Sigmoid colon (tissue), 7 donors: Measurements from ENCODE around the gene SPAG6. TPM values are rescaled to one million over a fixed set of nuclear protein-coding genes. Genes with fewer than 3 reads are reported as not detected.

Source experiments
- DNase-seq: peaks from one replicate; pipeline ENCODE4 v3.0.0-alpha.2; 2019
- H3K27ac ChIP-seq, 4 donors: fragments of 200-600 bp; sonication (generic); one replicate each; pipeline ENCODE4 v1.5.1; 2016 to 2019; ENCODE audit warnings: mild to moderate bottlenecking in 1 of 4
- H3K27me3 ChIP-seq, 3 donors: fragments of 200-600 bp; sonication (generic); one replicate each; pipeline ENCODE4 v1.5.1; 2019; ENCODE audit warnings: mild to moderate bottlenecking in 1 of 3
- H3K36me3 ChIP-seq, 4 donors: fragments of 200-600 bp; sonication (generic); one replicate each; pipeline ENCODE4 v1.5.1; 2016 to 2019
- H3K4me1 ChIP-seq, 4 donors: fragments of 200-600 bp; sonication (generic); one replicate each; pipeline ENCODE4 v1.5.1; 2017 to 2019
- H3K4me3 ChIP-seq, 4 donors: fragments of 200-600 bp; sonication (generic); one replicate each; pipeline ENCODE4 v1.5.1; 2017 to 2019; ENCODE audit warnings: mild to moderate bottlenecking in 2 of 4, moderate library complexity in 1 of 4
- H3K9me3 ChIP-seq, 4 donors: fragments of 200-600 bp in 3 of 4; sonication (generic) in 3 of 4; one replicate each; pipeline versions ENCODE4 v1.5.1 to v1.6.1; 2013 to 2019
- EP300 ChIP-seq, 4 donors: sonication (generic); formaldehyde crosslinking; IDR thresholded peaks; one replicate each; pipeline ENCODE4 v1.6.1; 2017; ENCODE audit warnings: antibody characterized with exemption in 4 of 4
- POLR2A ChIP-seq, 2 donors: fragments of 450-650 bp; IDR thresholded peaks; one replicate each; pipeline ENCODE4 v1.6.1; 2016; ENCODE audit warnings: antibody characterized with exemption in 2 of 2, mild to moderate bottlenecking in 2 of 2, moderate library complexity in 2 of 2
- POLR2AphosphoS5 ChIP-seq, 4 donors: sonication (generic); formaldehyde crosslinking; IDR thresholded peaks; one replicate each; pipeline ENCODE4 v1.6.1; 2017; ENCODE audit warnings: antibody characterized with exemption in 4 of 4
- WGBS, 2 donors: extraction: QIAGEN DNeasy Blood & Tissue Kit; methylation state at CpG; one replicate each; pipeline ENCODE4 v1.1.7; 2013; 5-methylcytosine and 5-hydroxymethylcytosine counted together
- intact Hi-C: fragments of 100-400 bp; cut with DNase I; formaldehyde crosslinking; loops from one replicate; pipeline ENCODE4 v1.15.1; 2023
- polyA plus RNA-seq, 3 donors: library from polyadenylated mRNA; stranded (reverse); fragments of 200-250 nt; gene quantifications; one replicate each; pipeline ENCODE4 v1.2.3, GENCODE V29; 2013
- total RNA-seq, 4 donors: library from RNA; depleted of rRNA; stranded (reverse); fragments of >200 nt; gene quantifications; one replicate each; pipeline ENCODE4 v1.1.0, GENCODE V29; 2016
- TF ChIP-seq, protein P1 (sequence below), 4 experiments: fragments of 450-650 bp in 3 of 4; fragments of 200-600 bp in 1 of 4; IDR thresholded peaks; one replicate each; pipeline ENCODE4 v1.5.1; 2016 to 2019; ENCODE audit warnings: antibody characterized with exemption in 4 of 4, mild to moderate bottlenecking in 3 of 4, moderate library complexity in 2 of 4
- donor health status: healthy with polysubstance abuse.
- donor health status: Bipolar disorder and iron deficiency.
- donor health status: healthy.

SPAG6 gene
- total and polyA plus RNA-seq, 7 donors: 0.16 TPM; not detected in 6

DNA sequence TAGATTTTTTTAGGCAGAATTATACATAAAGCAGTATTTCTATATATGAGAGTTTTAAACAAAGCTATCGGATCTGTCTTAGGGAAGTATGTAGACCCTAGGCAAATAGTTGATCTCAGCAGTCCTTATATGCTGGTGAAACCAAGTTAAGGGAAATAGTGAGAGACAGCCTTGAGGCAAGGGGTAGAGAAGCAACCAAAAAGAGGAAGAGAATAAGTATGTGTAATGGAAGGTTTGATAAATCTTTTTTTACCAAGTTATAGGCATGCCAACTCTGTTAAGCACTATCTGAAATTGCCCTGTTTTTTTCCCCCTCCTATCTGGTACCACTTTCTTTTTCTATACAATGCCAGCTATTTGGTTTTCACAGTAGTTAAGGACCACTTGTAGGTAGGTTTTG, 19.9 kb downstream of the SPAG6 start:
- Histone ChIP-seq H3K9me3 (no peaks in the 10 kb centered on the region), H3K36me3 (no peaks in the 10 kb centered on the region), H3K4me1 (no peaks in the 10 kb centered on the region), H3K27ac (no peak overlapping the region), H3K4me3 (no peak overlapping the region), H3K27me3 (peaks cover 0 to 4% (median 0%) of the 10 kb centered on the region in 3 donors)
- TF ChIP-seq, protein P1, sequence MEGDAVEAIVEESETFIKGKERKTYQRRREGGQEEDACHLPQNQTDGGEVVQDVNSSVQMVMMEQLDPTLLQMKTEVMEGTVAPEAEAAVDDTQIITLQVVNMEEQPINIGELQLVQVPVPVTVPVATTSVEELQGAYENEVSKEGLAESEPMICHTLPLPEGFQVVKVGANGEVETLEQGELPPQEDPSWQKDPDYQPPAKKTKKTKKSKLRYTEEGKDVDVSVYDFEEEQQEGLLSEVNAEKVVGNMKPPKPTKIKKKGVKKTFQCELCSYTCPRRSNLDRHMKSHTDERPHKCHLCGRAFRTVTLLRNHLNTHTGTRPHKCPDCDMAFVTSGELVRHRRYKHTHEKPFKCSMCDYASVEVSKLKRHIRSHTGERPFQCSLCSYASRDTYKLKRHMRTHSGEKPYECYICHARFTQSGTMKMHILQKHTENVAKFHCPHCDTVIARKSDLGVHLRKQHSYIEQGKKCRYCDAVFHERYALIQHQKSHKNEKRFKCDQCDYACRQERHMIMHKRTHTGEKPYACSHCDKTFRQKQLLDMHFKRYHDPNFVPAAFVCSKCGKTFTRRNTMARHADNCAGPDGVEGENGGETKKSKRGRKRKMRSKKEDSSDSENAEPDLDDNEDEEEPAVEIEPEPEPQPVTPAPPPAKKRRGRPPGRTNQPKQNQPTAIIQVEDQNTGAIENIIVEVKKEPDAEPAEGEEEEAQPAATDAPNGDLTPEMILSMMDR (IDR thresholded peaks at IDR 0.05): no peak
- TF ChIP-seq POLR2AphosphoS5 (IDR thresholded peaks at IDR 0.05) (no peak), EP300 (IDR thresholded peaks at IDR 0.05) (no peak), POLR2A (IDR thresholded peaks at IDR 0.05) (no peak)
- WGBS, 2 donors: 73 to 86% methylated on average over 1 of the region's 1 CpG
- intact Hi-C loops: no loop called here
- no peak for DNase-seq

DNA sequence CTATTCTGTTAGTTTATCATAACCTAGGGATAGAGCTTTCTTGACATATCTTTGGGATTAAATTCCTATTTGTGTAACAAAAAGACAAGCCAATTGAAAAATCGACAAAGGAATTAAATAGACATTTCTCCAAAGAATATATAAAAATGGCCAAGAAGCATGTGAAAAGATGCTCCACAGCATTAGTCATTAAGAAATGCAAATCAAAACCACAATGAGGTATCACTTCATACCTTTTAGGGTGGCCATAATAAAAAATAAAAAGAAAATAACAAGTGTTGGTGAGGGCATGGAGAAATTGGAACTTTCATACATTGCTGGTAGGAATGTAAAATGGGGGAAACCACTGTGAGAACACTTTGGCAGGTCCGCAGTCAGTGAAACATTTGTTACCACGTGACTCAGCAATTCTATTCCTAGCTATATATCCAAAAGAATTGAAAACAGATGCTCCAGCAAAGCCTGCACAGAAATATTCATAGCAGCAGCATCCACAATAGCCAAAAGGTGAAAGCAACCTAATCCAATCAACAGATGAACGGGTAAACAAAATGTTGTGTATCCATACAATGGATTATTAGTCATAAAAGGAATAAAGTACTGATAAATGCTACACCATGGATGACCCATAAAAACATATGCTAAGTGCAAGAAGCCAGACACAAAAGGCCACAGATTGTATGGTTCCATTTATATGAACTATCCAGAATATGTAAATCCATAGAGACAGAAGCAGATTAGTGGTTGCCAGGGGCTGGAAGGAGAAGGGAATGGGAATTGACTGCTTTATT, 20.5 kb downstream of the SPAG6 start:
- WGBS, 2 donors: 92 to 93% methylated on average over 4 of the region's 4 CpGs
- no peak overlapping the region for H3K27ac ChIP-seq
- no peak overlapping the region for H3K4me3 ChIP-seq
- DNase-seq: no peak
- no peaks in the 10 kb centered on the region for H3K36me3 ChIP-seq
- H3K9me3 ChIP-seq: no peaks in the 10 kb centered on the region
- TF ChIP-seq, protein P1 (IDR thresholded peaks at IDR 0.05): no peak
- TF ChIP-seq EP300 (IDR thresholded peaks at IDR 0.05) (no peak), POLR2AphosphoS5 (IDR thresholded peaks at IDR 0.05) (no peak), POLR2A (IDR thresholded peaks at IDR 0.05) (no peak)
- intact Hi-C loops: no loop called here
- H3K27me3 ChIP-seq: peaks cover 0 to 4% (median 0%) of the 10 kb centered on the region in 3 donors
- H3K4me1 ChIP-seq: no peaks in the 10 kb centered on the region

DNA sequence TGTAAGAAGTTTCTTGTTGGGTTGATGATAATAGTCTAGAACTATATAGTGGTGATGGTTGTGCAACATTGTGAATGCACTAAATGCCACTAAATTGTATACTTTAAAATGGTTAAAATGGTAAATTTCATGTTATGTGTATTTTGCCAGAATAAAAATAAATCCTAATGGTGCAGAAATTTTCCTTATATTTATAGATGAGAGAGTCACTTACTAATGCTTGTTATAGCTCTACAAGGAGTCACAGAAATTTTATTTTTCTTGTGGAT, 21.1 kb downstream of the SPAG6 start:
- Histone ChIP-seq H3K36me3 (no peaks in the 10 kb centered on the region), H3K9me3 (no peaks in the 10 kb centered on the region), H3K27ac (no peak overlapping the region), H3K27me3 (peaks cover 0 to 4% (median 0%) of the 10 kb centered on the region in 3 donors), H3K4me1 (no peaks in the 10 kb centered on the region), H3K4me3 (no peak overlapping the region)
- intact Hi-C loops: no loop called here
- DNase-seq: no peak
- TF ChIP-seq, protein P1 (IDR thresholded peaks at IDR 0.05): no peak

DNA sequence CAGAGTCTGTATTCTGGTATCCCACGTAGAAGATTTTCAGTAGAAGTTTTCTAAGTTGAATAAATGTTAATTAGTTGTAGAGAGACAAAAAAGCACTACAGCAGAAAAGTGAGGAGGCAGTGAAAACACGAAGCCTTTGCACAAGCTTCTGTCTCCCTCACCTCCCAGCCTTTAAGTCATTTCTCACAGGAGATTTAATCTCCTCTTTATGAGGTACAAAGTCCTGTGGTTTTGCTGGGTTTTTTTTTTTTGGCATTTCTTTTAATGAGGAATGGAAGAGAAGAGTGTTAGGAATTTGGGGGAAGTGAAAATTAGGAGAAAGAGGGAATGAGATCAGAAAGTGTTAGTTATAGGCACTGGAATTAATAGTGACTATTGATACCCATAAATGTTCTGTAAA, 21.5 kb downstream of the SPAG6 start:
- H3K9me3 ChIP-seq: no peaks in the 10 kb centered on the region

More for the DNA sequence above, 21.5 kb downstream of the SPAG6 start:
- Histone ChIP-seq H3K4me1 (no peaks in the 10 kb centered on the region), H3K27ac (no peak overlapping the region), H3K4me3 (no peak overlapping the region), H3K27me3 (peaks cover 0 to 4% (median 0%) of the 10 kb centered on the region in 3 donors), H3K36me3 (no peaks in the 10 kb centered on the region)
- intact Hi-C loops: no loop called here
- TF ChIP-seq EP300 (IDR thresholded peaks at IDR 0.05): no peak
- TF ChIP-seq, protein P1 (IDR thresholded peaks at IDR 0.05): no peak
- TF ChIP-seq POLR2AphosphoS5 (IDR thresholded peaks at IDR 0.05): no peak
- TF ChIP-seq POLR2A (IDR thresholded peaks at IDR 0.05): no peak
- WGBS, 2 donors: 22 to 54% methylated on average over 2 of the region's 2 CpGs
- no peak for DNase-seq
